MCF 10A (cell line): ENCODE results near the gene HIVEP1. TPM values are rescaled to one million over a fixed set of nuclear protein-coding genes. Genes with fewer than 3 reads are reported as not detected.

ENCODE experiments used
- BruUV-seq: library from RNA; stranded (reverse); fragments of 400-500 nt; replicated peaks from 2 replicates; lab custom pipeline; 2021; lab: Mats Ljungman, UMichigan
- CTCF ChIA-PET: fragments of 300-600 bp; sonication (Branson Sonifier 250); formaldehyde crosslinking; extraction: SDS; loops from one replicate; lab custom pipeline; 2021; ENCODE audit warnings: antibody characterized with exemption, inconsistent platforms; lab: Yijun Ruan, JAX
- POLR2A ChIA-PET: fragments of 300-600, 350-650 bp; sonication (Branson Sonifier 250); formaldehyde crosslinking; extraction: SDS; loops from one replicate; lab custom pipeline; 2020; ENCODE audit warnings: antibody characterized with exemption, inconsistent platforms; lab: Yijun Ruan, JAX
- DNase-seq: peaks from one replicate; pipeline ENCODE4 v3.0.0-alpha.2; 2018; ENCODE audit not compliant: unreplicated experiment
- H3K27ac Mint-ChIP-seq: one replicate; pipeline ENCODE4 v1.8.0; 2022; ENCODE audit warnings: mild to moderate bottlenecking, low read depth, mixed read lengths; ENCODE audit not compliant: unreplicated experiment
- H3K27me3 Mint-ChIP-seq: one replicate; pipeline ENCODE4 v1.8.0; 2022; ENCODE audit warnings: mixed read lengths; ENCODE audit not compliant: insufficient read depth, unreplicated experiment
- H3K36me3 Mint-ChIP-seq: one replicate; pipeline ENCODE4 v1.8.0; 2022; ENCODE audit warnings: mild to moderate bottlenecking, moderate library complexity, mixed read lengths; ENCODE audit not compliant: insufficient read depth, unreplicated experiment
- H3K4me1 Mint-ChIP-seq: one replicate; pipeline ENCODE4 v1.8.0; 2022; ENCODE audit warnings: mixed read lengths; ENCODE audit not compliant: insufficient read depth, unreplicated experiment
- H3K4me3 Mint-ChIP-seq: one replicate; pipeline ENCODE4 v1.8.0; 2022; ENCODE audit warnings: mild to moderate bottlenecking, moderate library complexity, mixed read lengths; ENCODE audit not compliant: unreplicated experiment
- H3K9me3 Mint-ChIP-seq: one replicate; pipeline ENCODE4 v1.8.0; 2022; ENCODE audit warnings: mixed read lengths; ENCODE audit not compliant: unreplicated experiment
- intact Hi-C: fragments of 100-400 bp; cut with micrococcal nuclease; formaldehyde crosslinking; loops from 2 replicates; pipeline ENCODE4 v1.14.1; 2022
- total RNA-seq: library from RNA; stranded (reverse); gene quantifications from 2 replicates; pipeline ENCODE4 v1.2.3, GENCODE V29; 2022
- TF ChIP-seq, protein P1 (sequence below): fragments of 200-600 bp; IDR thresholded peaks from one replicate; pipeline ENCODE4 v1.8.0; 2022; ENCODE audit warnings: antibody characterized with exemption, mild to moderate bottlenecking; ENCODE audit not compliant: unreplicated experiment

Gene HIVEP1
- total RNA-seq, 1 experiment from 2014 or later, result 19.1 TPM

DNA sequence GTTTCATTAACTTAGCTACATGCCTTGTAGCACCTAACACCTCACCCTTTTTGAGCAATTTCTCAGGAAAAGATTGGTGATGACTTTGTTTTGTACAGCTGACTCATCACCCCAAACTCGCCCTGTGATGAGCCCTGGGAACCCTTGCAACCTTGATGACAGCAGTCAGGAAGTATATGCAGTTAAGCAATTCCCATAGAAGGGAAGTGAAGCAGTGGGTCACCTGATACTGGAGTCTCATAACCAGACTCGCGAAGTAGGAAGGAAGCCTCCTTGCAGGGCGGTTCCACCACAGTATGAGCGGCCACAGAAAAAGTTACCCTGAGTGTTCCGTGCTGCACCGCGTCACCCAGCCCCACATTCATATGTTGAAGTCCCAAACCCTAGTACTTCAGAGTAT lies 196.1 kb downstream of the HIVEP1 start:
- no peak overlapping the region for H3K4me3 Mint-ChIP-seq
- peak overlapping the region; percentile 80 for H3K27ac Mint-ChIP-seq
- DNase-seq, result peak; percentile 89
- BruUV-seq, result no TSS peak
- TF ChIP-seq, protein P1, sequence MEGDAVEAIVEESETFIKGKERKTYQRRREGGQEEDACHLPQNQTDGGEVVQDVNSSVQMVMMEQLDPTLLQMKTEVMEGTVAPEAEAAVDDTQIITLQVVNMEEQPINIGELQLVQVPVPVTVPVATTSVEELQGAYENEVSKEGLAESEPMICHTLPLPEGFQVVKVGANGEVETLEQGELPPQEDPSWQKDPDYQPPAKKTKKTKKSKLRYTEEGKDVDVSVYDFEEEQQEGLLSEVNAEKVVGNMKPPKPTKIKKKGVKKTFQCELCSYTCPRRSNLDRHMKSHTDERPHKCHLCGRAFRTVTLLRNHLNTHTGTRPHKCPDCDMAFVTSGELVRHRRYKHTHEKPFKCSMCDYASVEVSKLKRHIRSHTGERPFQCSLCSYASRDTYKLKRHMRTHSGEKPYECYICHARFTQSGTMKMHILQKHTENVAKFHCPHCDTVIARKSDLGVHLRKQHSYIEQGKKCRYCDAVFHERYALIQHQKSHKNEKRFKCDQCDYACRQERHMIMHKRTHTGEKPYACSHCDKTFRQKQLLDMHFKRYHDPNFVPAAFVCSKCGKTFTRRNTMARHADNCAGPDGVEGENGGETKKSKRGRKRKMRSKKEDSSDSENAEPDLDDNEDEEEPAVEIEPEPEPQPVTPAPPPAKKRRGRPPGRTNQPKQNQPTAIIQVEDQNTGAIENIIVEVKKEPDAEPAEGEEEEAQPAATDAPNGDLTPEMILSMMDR, result no peak
- H3K9me3 Mint-ChIP-seq, result peaks cover 7% of the 10 kb centered on the region
- CTCF ChIA-PET, result interaction anchor here (0.6 kb wide), 1 partner anchor 432 kb away, joined by 4 read pairs; no protein-coding TSS in a partner anchor
- no peaks in the 10 kb centered on the region for H3K27me3 Mint-ChIP-seq
- H3K36me3 Mint-ChIP-seq, result peaks cover 5% of the 10 kb centered on the region
- H3K4me1 Mint-ChIP-seq, result peaks cover 10% of the 10 kb centered on the region
- POLR2A ChIA-PET, result interaction anchor here (0.5 kb wide), 1 partner anchor 200 kb away, joined by 3 read pairs; no protein-coding TSS in a partner anchor
- intact Hi-C loops, result no loop called here

DNA sequence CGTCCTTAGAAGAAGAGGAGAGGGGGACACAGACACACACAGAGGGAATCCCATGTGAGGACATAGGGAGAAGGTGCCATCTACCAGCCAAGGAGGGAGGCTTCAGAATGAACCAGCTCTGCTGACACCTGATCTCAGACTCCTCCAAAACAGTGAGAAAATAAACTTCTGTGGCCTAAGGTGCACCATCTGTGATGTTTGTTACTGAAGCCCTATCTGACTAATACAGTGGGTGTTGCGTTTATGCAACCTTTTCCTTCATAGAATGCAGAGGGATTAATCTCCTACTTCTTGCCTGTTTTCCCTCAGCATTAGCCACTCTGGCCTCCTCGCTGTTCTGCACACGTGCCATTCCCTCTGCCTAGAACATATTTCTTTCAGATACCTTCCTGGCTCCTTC lies 196.6 kb downstream of the HIVEP1 start:
- H3K27ac Mint-ChIP-seq, result peak overlapping the region; percentile 80
- H3K36me3 Mint-ChIP-seq, result peaks cover 5% of the 10 kb centered on the region
- BruUV-seq, result no TSS peak
- peaks cover 10% of the 10 kb centered on the region for H3K4me1 Mint-ChIP-seq
- no peak for DNase-seq
- POLR2A ChIA-PET, result no interaction called here
- intact Hi-C loops, result no loop called here
- no peaks in the 10 kb centered on the region for H3K27me3 Mint-ChIP-seq
- TF ChIP-seq, protein P1, result no peak
- H3K9me3 Mint-ChIP-seq, result peaks cover 7% of the 10 kb centered on the region
- H3K4me3 Mint-ChIP-seq, result no peak overlapping the region
- CTCF ChIA-PET, result interaction anchor here (0.6 to 2.1 kb wide), 3 partner anchors 25 to 431 kb away, joined by 3 to 9 read pairs (median 4); no protein-coding TSS in a partner anchor

Other genes with a start within 250 kb of the HIVEP1 start
- gene ADTRP, start 233.5 kb upstream of the HIVEP1 start, total RNA-seq, result 14.8 and 25.3 TPM in 2 replicates